ENCODE measurements around the gene ATG2A. TPM values are rescaled to one million over a fixed set of nuclear protein-coding genes. Genes with fewer than 3 reads are reported as not detected.

The ATG2A gene
- total RNA-seq, 6 experiments from 2014 or later = 19.0 to 21.7 (median 20.0) TPM

- H3K9me3 Mint-ChIP-seq = no peaks in the 10 kb centered on the region
- peaks cover 27% of the 10 kb centered on the region; the same call in 1 of the 2 replicates for H3K36me3 Mint-ChIP-seq (ENCODE audit: low read depth)
- no peak for DNase-seq
- H3K27ac Mint-ChIP-seq = no peak overlapping the region
- no peaks in the 10 kb centered on the region for H3K27me3 Mint-ChIP-seq (ENCODE audit: insufficient read depth)
- H3K4me3 Mint-ChIP-seq = no peak overlapping the region
- H3K4me1 Mint-ChIP-seq (ENCODE audit: low read depth) = no peaks in the 10 kb centered on the region
- no peak for TF ChIP-seq CTCF (IDR thresholded peaks at IDR 0.05)
These were observed 12.6 kb upstream of the ATG2A start for GRCh38 chr11:64929625-64930024.

GRCh38 chr11:64928957-64929356, 11.9 kb upstream of the ATG2A start:
- peaks cover 22% of the 10 kb centered on the region; the same call in 1 of the 2 replicates for H3K36me3 Mint-ChIP-seq (ENCODE audit: low read depth)
- H3K4me3 Mint-ChIP-seq = no peak overlapping the region
- no peak for TF ChIP-seq CTCF (IDR thresholded peaks at IDR 0.05)
- DNase-seq = no peak
- peaks cover 6% of the 10 kb centered on the region for H3K4me1 Mint-ChIP-seq (ENCODE audit: low read depth)
- no peak overlapping the region for H3K27ac Mint-ChIP-seq
- H3K27me3 Mint-ChIP-seq (ENCODE audit: insufficient read depth) = no peaks in the 10 kb centered on the region
- H3K9me3 Mint-ChIP-seq = no peaks in the 10 kb centered on the region

- no peak for TF ChIP-seq CTCF (IDR thresholded peaks at IDR 0.05)
- no peak overlapping the region; the same call in 1 of the 2 replicates for H3K4me3 Mint-ChIP-seq
- no peaks in the 10 kb centered on the region for H3K9me3 Mint-ChIP-seq
- H3K27ac Mint-ChIP-seq = no peak overlapping the region
- H3K27me3 Mint-ChIP-seq (ENCODE audit: insufficient read depth) = no peaks in the 10 kb centered on the region
- H3K36me3 Mint-ChIP-seq (ENCODE audit: low read depth) = 0 out of 2 replicates have a peak, but pooled peaks cover 13% of the 10 kb centered on the region
- H3K4me1 Mint-ChIP-seq (ENCODE audit: low read depth) = peaks cover 10% of the 10 kb centered on the region
- no peak for DNase-seq
These were observed 9.7 kb upstream of the ATG2A start for GRCh38 chr11:64926689-64927088.

- 0 out of 2 replicates have a peak, but pooled peaks cover 9% of the 10 kb centered on the region for H3K36me3 Mint-ChIP-seq (ENCODE audit: low read depth)
- no peak for DNase-seq
- TF ChIP-seq CTCF (IDR thresholded peaks at IDR 0.05) = no peak
- peaks cover 10% of the 10 kb centered on the region for H3K4me1 Mint-ChIP-seq (ENCODE audit: low read depth)
- peak overlapping the region; percentile 95 for H3K4me3 Mint-ChIP-seq
- no peaks in the 10 kb centered on the region for H3K9me3 Mint-ChIP-seq
- H3K27ac Mint-ChIP-seq = no peak overlapping the region
- H3K27me3 Mint-ChIP-seq (ENCODE audit: insufficient read depth) = no peaks in the 10 kb centered on the region
These were observed 8.8 kb upstream of the ATG2A start for GRCh38 chr11:64925536-64926436.

GRCh38 chr11:64924910-64925284, 7.9 kb upstream of the ATG2A start:
- peak overlapping the region; percentile 73 for H3K27ac Mint-ChIP-seq
- H3K27me3 Mint-ChIP-seq (ENCODE audit: insufficient read depth) = no peaks in the 10 kb centered on the region
- no peaks in the 10 kb centered on the region for H3K9me3 Mint-ChIP-seq
- peak overlapping the region; percentile 95 for H3K4me3 Mint-ChIP-seq
- no peak for DNase-seq
- H3K36me3 Mint-ChIP-seq (ENCODE audit: low read depth) = no peaks in the 10 kb centered on the region
- peaks cover 14% of the 10 kb centered on the region for H3K4me1 Mint-ChIP-seq (ENCODE audit: low read depth)
- no peak for TF ChIP-seq CTCF (IDR thresholded peaks at IDR 0.05)
